SK-N-MC (cell line): Measurements from ENCODE around the gene PHACTR3.

Experiments
- EZH2 ChIP-seq: fragments of 200-600 bp; sonication (generic); IDR thresholded peaks from one replicate; pipeline ENCODE4 v1.6.1; 2017; ENCODE audit warnings: antibody characterized with exemption
- POLR2AphosphoS5 ChIP-seq: IDR thresholded peaks from 2 replicates; pipeline ENCODE4 v1.6.1; 2012; ENCODE audit warnings: mild to moderate bottlenecking, low read depth, low read length, borderline replicate concordance

- TF ChIP-seq POLR2AphosphoS5 (no peak), EZH2 (no peak)
These were observed 214.6 kb downstream of the PHACTR3 start for GRCh38 chr20:59818911-59819310.
